ENCODE results near the gene RNF166.

RNF166 gene

GRCh38 chr16:88695218-88695617, 11.0 kb downstream of the RNF166 start:
- TF ChIP-seq CTCF (IDR thresholded peaks at IDR 0.05; ENCODE audit: borderline replicate concordance, insufficient read depth, low read depth, low read length), result no peak
- no peak overlapping the region for H3K4me3 ChIP-seq (ENCODE audit: low read depth, low read length)

- no peak for TF ChIP-seq CTCF (IDR thresholded peaks at IDR 0.05; ENCODE audit: borderline replicate concordance, insufficient read depth, low read depth, low read length)
- no peak overlapping the region for H3K4me3 ChIP-seq (ENCODE audit: low read depth, low read length)
Measured at GRCh38 chr16:88694221-88695087, 11.8 kb downstream of the RNF166 start.

- no peak for TF ChIP-seq CTCF (IDR thresholded peaks at IDR 0.05; ENCODE audit: borderline replicate concordance, insufficient read depth, low read depth, low read length)
- H3K4me3 ChIP-seq (ENCODE audit: low read depth, low read length), result no peak overlapping the region
Measured at GRCh38 chr16:88693420-88694177, 12.6 kb downstream of the RNF166 start.

GRCh38 chr16:88692861-88693260, 13.3 kb downstream of the RNF166 start:
- TF ChIP-seq CTCF (IDR thresholded peaks at IDR 0.05; ENCODE audit: borderline replicate concordance, insufficient read depth, low read depth, low read length), result no peak
- no peak overlapping the region for H3K4me3 ChIP-seq (ENCODE audit: low read depth, low read length)

- TF ChIP-seq CTCF (IDR thresholded peaks at IDR 0.05; ENCODE audit: borderline replicate concordance, insufficient read depth, low read depth, low read length), result no peak
Measured at GRCh38 chr16:88691924-88692560, 14.2 kb downstream of the RNF166 start.

GRCh38 chr16:88691129-88691813, 14.9 kb downstream of the RNF166 start:
- no peak for TF ChIP-seq CTCF (IDR thresholded peaks at IDR 0.05; ENCODE audit: borderline replicate concordance, insufficient read depth, low read depth, low read length)
- no peak overlapping the region for H3K4me3 ChIP-seq (ENCODE audit: low read depth, low read length)

More at GRCh38 chr16:88691924-88692560, 14.2 kb downstream of the RNF166 start:
- no peak overlapping the region for H3K4me3 ChIP-seq (ENCODE audit: low read depth, low read length)

All from GM12875 (cell line).